Gastroesophageal sphincter (tissue), 4 donors: ENCODE data around the gene B4GALT2. TPM values are rescaled to one million over a fixed set of nuclear protein-coding genes. Genes with fewer than 3 reads are reported as not detected.

Experiments used
- ATAC-seq: fragments of 150-250 bp; one replicate; pipeline ENCODE4 v1.9.1; 2016; ENCODE audit warnings: mild to moderate bottlenecking, moderate library complexity
- H3K27ac ChIP-seq, 4 donors: fragments of 200-600 bp; sonication (generic) in 3 of 4; 1 replicate in 3 of 4; 2 replicates in 1 of 4; pipeline ENCODE4 v1.5.1; 2016 to 2019
- H3K27me3 ChIP-seq: fragments of 200-600 bp; sonication (generic); one replicate; pipeline ENCODE4 v1.5.1; 2019
- H3K36me3 ChIP-seq, 2 donors: fragments of 200-600 bp; sonication (generic); one replicate each; pipeline ENCODE4 v1.5.1; 2019; ENCODE audit warnings: control low read depth in 1 of 2
- H3K4me1 ChIP-seq, 3 donors: fragments of 200-600 bp; sonication (generic); 1 replicate in 2 of 3; 2 replicates in 1 of 3; pipeline ENCODE4 v1.5.1; 2016 to 2019; ENCODE audit warnings: control low read depth in 2 of 3
- H3K4me3 ChIP-seq, 2 donors: fragments of 200-600 bp; sonication (generic); one replicate each; pipeline ENCODE4 v1.5.1; 2019; ENCODE audit warnings: mild to moderate bottlenecking in 1 of 2, moderate library complexity in 1 of 2
- H3K9me3 ChIP-seq, 3 donors: fragments of 200-600 bp; sonication (generic); one replicate each; pipeline ENCODE4 v1.5.1; 2017 to 2019; ENCODE audit warnings: control low read depth in 2 of 3
- CTCF ChIP-seq, 4 experiments: fragments of 200-600 bp in 2 of 4; fragments of 450-650 bp in 2 of 4; sonication (generic) in 1 of 4; IDR thresholded peaks; one replicate each; pipeline ENCODE4 v1.5.1; 2017 to 2019; ENCODE audit warnings: antibody characterized with exemption in 4 of 4, mild to moderate bottlenecking in 2 of 4, moderate library complexity in 2 of 4
- EP300 ChIP-seq: sonication (generic); formaldehyde crosslinking; IDR thresholded peaks from one replicate; pipeline ENCODE4 v1.6.1; 2017; ENCODE audit warnings: antibody characterized with exemption, mild to moderate bottlenecking
- POLR2A ChIP-seq, 2 donors: fragments of 450-650 bp; IDR thresholded peaks; one replicate each; pipeline ENCODE4 v1.6.1; 2017; ENCODE audit warnings: antibody characterized with exemption in 2 of 2, mild to moderate bottlenecking in 2 of 2, moderate library complexity in 1 of 2
- POLR2AphosphoS5 ChIP-seq: sonication (generic); formaldehyde crosslinking; IDR thresholded peaks from one replicate; pipeline ENCODE4 v1.6.1; 2017; ENCODE audit warnings: antibody characterized with exemption
- WGBS, 2 donors: methylation state at CpG; one replicate each; pipeline ENCODE4 v1.1.5; 2018; ENCODE audit warnings: low coverage in 1 of 2; 5-methylcytosine and 5-hydroxymethylcytosine counted together
- total RNA-seq, 4 donors: library from RNA; depleted of rRNA; stranded (reverse); fragments of >200 nt; gene quantifications; one replicate each; pipeline ENCODE4 v1.1.0, GENCODE V29; 2016

Gene B4GALT2
- total RNA-seq, 4 donors from 2014 or later, result 34.4 to 129 (median 37.6) TPM

GRCh38 chr1:43995984-43996732 is 17.1 kb downstream of the B4GALT2 start:
- TF ChIP-seq POLR2AphosphoS5 (no peak), EP300 (no peak)
- H3K9me3 ChIP-seq, result no peaks in the 10 kb centered on the region
- H3K27ac ChIP-seq, result no peak overlapping the region
- 90 to 91% methylated on average over 2 to 4 of the region's 21 CpGs for WGBS, 2 donors
- peaks cover 0 to 23% (median 0%) of the 10 kb centered on the region in 3 donors for H3K4me1 ChIP-seq
- ATAC-seq, result no peak
- H3K4me3 ChIP-seq, result no peak overlapping the region
- peaks cover 0 to 19% of the 10 kb centered on the region in 2 donors for H3K36me3 ChIP-seq
- no peaks in the 10 kb centered on the region for H3K27me3 ChIP-seq

GRCh38 chr1:43996733-43997115 is 17.7 kb downstream of the B4GALT2 start:
- Histone ChIP-seq H3K4me3 (no peak overlapping the region), H3K36me3 (peaks cover 0 to 25% of the 10 kb centered on the region in 2 donors), H3K27ac (no peak overlapping the region), H3K9me3 (no peaks in the 10 kb centered on the region), H3K4me1 (peaks cover 0 to 22% (median 0%) of the 10 kb centered on the region in 3 donors), H3K27me3 (no peaks in the 10 kb centered on the region)
- TF ChIP-seq CTCF (IDR thresholded peaks at IDR 0.05), result no peak
- WGBS, 2 donors, result no CpG with 5 or more reads among the region's 6 CpGs
- no peak for ATAC-seq

- no peak for TF ChIP-seq POLR2A (IDR thresholded peaks at IDR 0.05)
- TF ChIP-seq POLR2AphosphoS5, result no peak
- no peak for ATAC-seq
- Histone ChIP-seq H3K27me3 (no peaks in the 10 kb centered on the region), H3K27ac (no peak overlapping the region), H3K4me3 (no peak overlapping the region), H3K9me3 (no peaks in the 10 kb centered on the region), H3K4me1 (peaks cover 0 to 15% (median 0%) of the 10 kb centered on the region in 3 donors), H3K36me3 (peaks cover 0 to 32% of the 10 kb centered on the region in 2 donors)
- WGBS, 2 donors, result no CpG with 5 or more reads among the region's 22 CpGs
Measured at GRCh38 chr1:43997295-43997999, 18.4 kb downstream of the B4GALT2 start.

- TF ChIP-seq POLR2A (IDR thresholded peaks at IDR 0.05), result no peak
- no peak for TF ChIP-seq CTCF (IDR thresholded peaks at IDR 0.05)
- TF ChIP-seq EP300, result no peak
- TF ChIP-seq POLR2AphosphoS5, result no peak
- H3K27me3 ChIP-seq, result no peaks in the 10 kb centered on the region
- WGBS, 2 donors, result 90% methylated on average over 5 of the region's 11 CpGs; no CpG with 5 or more reads in 1 of the 2 donors
- no peak overlapping the region for H3K27ac ChIP-seq
- H3K4me1 ChIP-seq, result peaks cover 0 to 11% (median 0%) of the 10 kb centered on the region in 3 donors
- no peak for ATAC-seq
- no peak overlapping the region for H3K4me3 ChIP-seq
- no peaks in the 10 kb centered on the region for H3K9me3 ChIP-seq
- H3K36me3 ChIP-seq, result peaks cover 0 to 33% of the 10 kb centered on the region in 2 donors
Measured at GRCh38 chr1:43998000-43998378, 19.0 kb downstream of the B4GALT2 start.

GRCh38 chr1:43999455-43999854 is 20.4 kb downstream of the B4GALT2 start:
- Histone ChIP-seq H3K36me3 (peaks cover 0 to 33% of the 10 kb centered on the region in 2 donors), H3K4me3 (no peak overlapping the region), H3K4me1 (peaks cover 0 to 11% (median 0%) of the 10 kb centered on the region in 3 donors), H3K27me3 (no peaks in the 10 kb centered on the region), H3K9me3 (no peaks in the 10 kb centered on the region), H3K27ac (no peak overlapping the region)
- ATAC-seq, result no peak
- no CpG with 5 or more reads among the region's 8 CpGs for WGBS, 2 donors
- TF ChIP-seq POLR2A (IDR thresholded peaks at IDR 0.05) (no peak), CTCF (IDR thresholded peaks at IDR 0.05) (no peak), POLR2AphosphoS5 (no peak), EP300 (no peak)
